ENCODE results near the gene TBX4. TPM values are rescaled to one million over a fixed set of nuclear protein-coding genes. Genes with fewer than 3 reads are reported as not detected.

TBX4 gene
- total RNA-seq, 1 donor from 2014 or later = not detected

GRCh38 chr17:61462719-61463315 is 10.6 kb downstream of the TBX4 start:
- DNase-seq (ENCODE audit: low spot score) = peak; percentile 35
- Mint-ChIP-seq H3K27me3 (ENCODE audit: low read depth) (peaks cover 63% of the 10 kb centered on the region), H3K27ac (ENCODE audit: unreplicated experiment) (no peak overlapping the region), H3K4me3 (ENCODE audit: unreplicated experiment) (no peak overlapping the region), H3K36me3 (ENCODE audit: low read depth) (peaks cover 4% of the 10 kb centered on the region), H3K4me1 (ENCODE audit: low read depth) (peaks cover 19% of the 10 kb centered on the region), H3K9me3 (ENCODE audit: low read depth) (no peaks in the 10 kb centered on the region)
- TF ChIP-seq CTCF (IDR thresholded peaks at IDR 0.05) = no peak

GRCh38 chr17:61463316-61464129 is 11.3 kb downstream of the TBX4 start:
- TF ChIP-seq CTCF (IDR thresholded peaks at IDR 0.05) = peak; percentile 40
- Mint-ChIP-seq H3K27me3 (ENCODE audit: low read depth) (peaks cover 56% of the 10 kb centered on the region), H3K36me3 (ENCODE audit: low read depth) (peaks cover 4% of the 10 kb centered on the region), H3K4me3 (ENCODE audit: unreplicated experiment) (no peak overlapping the region), H3K27ac (ENCODE audit: unreplicated experiment) (no peak overlapping the region), H3K9me3 (ENCODE audit: low read depth) (no peaks in the 10 kb centered on the region), H3K4me1 (ENCODE audit: low read depth) (peaks cover 16% of the 10 kb centered on the region)
- DNase-seq (ENCODE audit: low spot score) = peak; percentile 78

GRCh38 chr17:61464130-61464842 is 12.1 kb downstream of the TBX4 start:
- Mint-ChIP-seq H3K9me3 (ENCODE audit: low read depth) (no peaks in the 10 kb centered on the region), H3K27me3 (ENCODE audit: low read depth) (peaks cover 48% of the 10 kb centered on the region), H3K4me3 (ENCODE audit: unreplicated experiment) (no peak overlapping the region), H3K36me3 (ENCODE audit: low read depth) (peaks cover 2% of the 10 kb centered on the region), H3K4me1 (ENCODE audit: low read depth) (peaks cover 16% of the 10 kb centered on the region), H3K27ac (ENCODE audit: unreplicated experiment) (no peak overlapping the region)
- TF ChIP-seq CTCF (IDR thresholded peaks at IDR 0.05) = no peak
- peak; percentile 85 for DNase-seq (ENCODE audit: low spot score)

- TF ChIP-seq CTCF (IDR thresholded peaks at IDR 0.05) = no peak
- Mint-ChIP-seq H3K27me3 (ENCODE audit: low read depth) (peaks cover 43% of the 10 kb centered on the region), H3K9me3 (ENCODE audit: low read depth) (no peaks in the 10 kb centered on the region), H3K4me3 (ENCODE audit: unreplicated experiment) (no peak overlapping the region), H3K4me1 (ENCODE audit: low read depth) (peaks cover 16% of the 10 kb centered on the region), H3K27ac (ENCODE audit: unreplicated experiment) (no peak overlapping the region), H3K36me3 (ENCODE audit: low read depth) (peaks cover under 1% of the 10 kb centered on the region)
- DNase-seq (ENCODE audit: low spot score) = no peak
These were observed 12.6 kb downstream of the TBX4 start for GRCh38 chr17:61464843-61465180.

GRCh38 chr17:61465550-61466237 is 13.5 kb downstream of the TBX4 start:
- H3K4me1 Mint-ChIP-seq (ENCODE audit: low read depth) = peaks cover 16% of the 10 kb centered on the region
- H3K36me3 Mint-ChIP-seq (ENCODE audit: low read depth) = no peaks in the 10 kb centered on the region

More at GRCh38 chr17:61465550-61466237, 13.5 kb downstream of the TBX4 start:
- Mint-ChIP-seq H3K9me3 (ENCODE audit: low read depth) (no peaks in the 10 kb centered on the region), H3K4me3 (ENCODE audit: unreplicated experiment) (no peak overlapping the region), H3K27ac (ENCODE audit: unreplicated experiment) (no peak overlapping the region), H3K27me3 (ENCODE audit: low read depth) (peaks cover 34% of the 10 kb centered on the region)
- TF ChIP-seq CTCF (IDR thresholded peaks at IDR 0.05) = no peak
- peak; percentile 61 for DNase-seq (ENCODE audit: low spot score)

Measured in chondrocyte (in vitro differentiated cells).